Neural progenitor cell (in vitro differentiated cells): Measurements from ENCODE around the gene FBXL13. TPM values are rescaled to one million over a fixed set of nuclear protein-coding genes. Genes with fewer than 3 reads are reported as not detected.
"Not testable (repeated sequence)": the region's sequence is repeated elsewhere in the genome, so short reads cannot be mapped to it uniquely, and the experiment has no call there.

Experiments
- DNase-seq: peaks from one replicate; pipeline ENCODE4 v3.0.0-alpha.2; 2016; ENCODE audit warnings: low spot score
- H2AFZ ChIP-seq: fragments of 200-600 bp; sonication (generic); replicated peaks from 2 replicates; pipeline ENCODE4 v1.6.1; 2016; ENCODE audit warnings: antibody characterized with exemption
- H3F3A ChIP-seq: fragments of 200-600 bp; sonication (generic); 2 replicates; pipeline ENCODE4 v1.6.1; 2016; ENCODE audit warnings: antibody characterized with exemption, low read depth
- H3K27ac ChIP-seq: fragments of 200-600 bp; sonication (generic); 2 replicates; pipeline ENCODE4 v1.5.1; 2016; ENCODE audit warnings: mild to moderate bottlenecking
- H3K27me3 ChIP-seq: fragments of 200-600 bp; sonication (generic); 2 replicates; pipeline ENCODE4 v1.6.1; 2016; ENCODE audit warnings: mild to moderate bottlenecking, moderate library complexity
- H3K36me3 ChIP-seq: fragments of 200-600 bp; sonication (generic); 2 replicates; pipeline ENCODE4 v1.5.1; 2016
- H3K4me1 ChIP-seq: fragments of 200-600 bp; sonication (generic); 2 replicates; pipeline ENCODE4 v1.6.1; 2016; ENCODE audit warnings: mixed run types
- H3K4me2 ChIP-seq: fragments of 200-600 bp; sonication (generic); 2 replicates; pipeline ENCODE4 v1.6.1; 2016
- H3K4me3 ChIP-seq: fragments of 200-600 bp; sonication (generic); 2 replicates; pipeline ENCODE4 v1.5.1; 2016
- H3K79me2 ChIP-seq: fragments of 200-600 bp; sonication (generic); 2 replicates; pipeline ENCODE4 v1.6.1; 2016; ENCODE audit warnings: low read depth
- H3K9ac ChIP-seq: fragments of 200-600 bp; sonication (generic); 2 replicates; pipeline ENCODE4 v1.6.1; 2016
- H3K9me3 ChIP-seq: fragments of 200-600 bp; sonication (generic); 2 replicates; pipeline ENCODE4 v1.5.1; 2016; ENCODE audit warnings: low read depth
- H4K20me1 ChIP-seq: fragments of 200-600 bp; sonication (generic); 2 replicates; pipeline ENCODE4 v1.6.1; 2016; ENCODE audit warnings: low read depth
- H3K27ac Mint-ChIP-seq: 3 replicates; pipeline ENCODE4 v1.8.0; 2021; ENCODE audit warnings: mixed read lengths
- H3K27me3 Mint-ChIP-seq: 2 replicates; pipeline ENCODE4 v1.8.0; 2022; ENCODE audit warnings: low read depth, mild to moderate bottlenecking, inconsistent platforms, moderate library complexity, mixed read lengths; ENCODE audit not compliant: insufficient read depth
- H3K36me3 Mint-ChIP-seq: 3 replicates; pipeline ENCODE4 v1.8.0; 2021; ENCODE audit warnings: mixed read lengths
- H3K4me1 Mint-ChIP-seq: 3 replicates; pipeline ENCODE4 v1.8.0; 2021; ENCODE audit warnings: mixed read lengths
- H3K4me3 Mint-ChIP-seq: 3 replicates; pipeline ENCODE4 v1.8.0; 2021; ENCODE audit warnings: mild to moderate bottlenecking, moderate library complexity, mixed read lengths
- H3K9me3 Mint-ChIP-seq: 3 replicates; pipeline ENCODE4 v1.8.0; 2020; ENCODE audit warnings: mixed read lengths
- EZH2 ChIP-seq: fragments of 200-600 bp; sonication (generic); IDR thresholded peaks from 2 replicates; pipeline ENCODE4 v1.6.1; 2017; ENCODE audit warnings: antibody characterized with exemption, mild to moderate bottlenecking, moderate library complexity
- EZH2phosphoT487 ChIP-seq: fragments of 200-600 bp; sonication (generic); IDR thresholded peaks from 2 replicates; pipeline ENCODE4 v1.6.1; 2017; ENCODE audit warnings: antibody characterized with exemption
- total RNA-seq: library from RNA; depleted of rRNA; stranded (reverse); fragments of >200 nt; gene quantifications from 2 replicates; pipeline ENCODE4 v1.2.3, GENCODE V29; 2015; ENCODE audit warnings: low replicate concordance
- TF ChIP-seq, protein P1 (sequence below): fragments of 200-600 bp; sonication (generic); IDR thresholded peaks from 2 replicates; pipeline ENCODE4 v1.5.1; 2017; ENCODE audit warnings: antibody characterized with exemption, mild to moderate bottlenecking

Gene FBXL13
- total RNA-seq, 1 donor from 2014 or later, result 8.2 TPM

DNA sequence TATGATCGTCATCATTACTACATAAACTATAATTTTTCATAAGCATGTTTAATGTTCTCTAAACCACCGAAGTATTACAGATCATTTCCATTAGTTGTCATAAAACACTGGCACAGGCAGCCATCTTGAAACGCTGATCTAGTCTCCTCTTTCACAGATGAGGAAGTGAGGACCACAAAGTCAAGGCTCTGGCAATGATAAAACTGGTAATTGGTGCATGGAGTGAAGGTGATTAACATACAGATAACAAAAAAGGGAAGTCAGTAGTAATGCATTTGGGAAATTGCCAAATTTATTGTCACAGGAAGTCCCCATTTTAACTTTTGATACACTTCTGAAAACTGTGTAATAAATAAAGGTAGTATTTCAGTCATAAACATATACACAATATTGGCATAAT, 49.3 kb downstream of the FBXL13 start:
- H4K20me1 ChIP-seq, result no peaks in the 10 kb centered on the region
- no peak overlapping the region for H3K4me2 ChIP-seq
- Mint-ChIP-seq H3K9me3 (peaks cover 13% of the 10 kb centered on the region), H3K27me3 (peaks cover 2% of the 10 kb centered on the region), H3K4me1 (no peaks in the 10 kb centered on the region), H3K36me3 (no peaks in the 10 kb centered on the region), H3K27ac (no peak overlapping the region), H3K4me3 (no peak overlapping the region)
- H3K27me3 ChIP-seq, result no peaks in the 10 kb centered on the region
- no peaks in the 10 kb centered on the region for H3K79me2 ChIP-seq
- no peak overlapping the region for H2AFZ ChIP-seq
- H3K9ac ChIP-seq, result no peak overlapping the region
- H3K27ac ChIP-seq, result no peak overlapping the region
- no peaks in the 10 kb centered on the region for H3F3A ChIP-seq
- H3K4me3 ChIP-seq, result no peak overlapping the region
- DNase-seq, result no peak
- H3K9me3 ChIP-seq, result no peaks in the 10 kb centered on the region
- H3K36me3 ChIP-seq, result peaks cover 4% of the 10 kb centered on the region
- TF ChIP-seq EZH2phosphoT487 (no peak), EZH2 (no peak)
- TF ChIP-seq, protein P1, sequence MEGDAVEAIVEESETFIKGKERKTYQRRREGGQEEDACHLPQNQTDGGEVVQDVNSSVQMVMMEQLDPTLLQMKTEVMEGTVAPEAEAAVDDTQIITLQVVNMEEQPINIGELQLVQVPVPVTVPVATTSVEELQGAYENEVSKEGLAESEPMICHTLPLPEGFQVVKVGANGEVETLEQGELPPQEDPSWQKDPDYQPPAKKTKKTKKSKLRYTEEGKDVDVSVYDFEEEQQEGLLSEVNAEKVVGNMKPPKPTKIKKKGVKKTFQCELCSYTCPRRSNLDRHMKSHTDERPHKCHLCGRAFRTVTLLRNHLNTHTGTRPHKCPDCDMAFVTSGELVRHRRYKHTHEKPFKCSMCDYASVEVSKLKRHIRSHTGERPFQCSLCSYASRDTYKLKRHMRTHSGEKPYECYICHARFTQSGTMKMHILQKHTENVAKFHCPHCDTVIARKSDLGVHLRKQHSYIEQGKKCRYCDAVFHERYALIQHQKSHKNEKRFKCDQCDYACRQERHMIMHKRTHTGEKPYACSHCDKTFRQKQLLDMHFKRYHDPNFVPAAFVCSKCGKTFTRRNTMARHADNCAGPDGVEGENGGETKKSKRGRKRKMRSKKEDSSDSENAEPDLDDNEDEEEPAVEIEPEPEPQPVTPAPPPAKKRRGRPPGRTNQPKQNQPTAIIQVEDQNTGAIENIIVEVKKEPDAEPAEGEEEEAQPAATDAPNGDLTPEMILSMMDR, result no peak
- H3K4me1 ChIP-seq, result no peaks in the 10 kb centered on the region

DNA sequence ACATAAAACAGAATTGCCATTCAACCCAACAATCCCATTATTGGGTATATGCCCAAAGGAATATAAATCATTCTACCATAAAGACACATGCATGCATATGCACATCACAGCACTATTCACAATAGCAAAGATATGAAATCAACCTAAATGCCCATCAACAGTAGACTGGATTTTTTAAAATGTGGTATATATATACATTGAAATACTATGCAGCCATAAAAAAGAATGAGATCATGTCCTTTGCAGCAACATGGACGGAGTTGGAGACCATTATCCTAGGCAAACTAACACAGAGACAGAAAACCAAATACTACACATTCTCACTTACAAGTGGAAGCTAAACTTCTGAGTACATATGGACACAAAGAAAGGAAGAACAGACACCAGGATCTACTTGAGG, 51.0 kb downstream of the FBXL13 start:
- not testable (repeated sequence) for H3K9me3 ChIP-seq, H3K4me3 Mint-ChIP-seq, H3K36me3 ChIP-seq, H3K4me1 ChIP-seq, H3K4me2 ChIP-seq, H3F3A ChIP-seq, H3K27me3 Mint-ChIP-seq, H4K20me1 ChIP-seq, H3K27me3 ChIP-seq, H3K4me1 Mint-ChIP-seq, H2AFZ ChIP-seq, H3K9ac ChIP-seq, H3K4me3 ChIP-seq, DNase-seq, H3K36me3 Mint-ChIP-seq, H3K79me2 ChIP-seq, H3K27ac ChIP-seq, H3K27ac Mint-ChIP-seq
- peaks cover 21% of the 10 kb centered on the region for H3K9me3 Mint-ChIP-seq

DNA sequence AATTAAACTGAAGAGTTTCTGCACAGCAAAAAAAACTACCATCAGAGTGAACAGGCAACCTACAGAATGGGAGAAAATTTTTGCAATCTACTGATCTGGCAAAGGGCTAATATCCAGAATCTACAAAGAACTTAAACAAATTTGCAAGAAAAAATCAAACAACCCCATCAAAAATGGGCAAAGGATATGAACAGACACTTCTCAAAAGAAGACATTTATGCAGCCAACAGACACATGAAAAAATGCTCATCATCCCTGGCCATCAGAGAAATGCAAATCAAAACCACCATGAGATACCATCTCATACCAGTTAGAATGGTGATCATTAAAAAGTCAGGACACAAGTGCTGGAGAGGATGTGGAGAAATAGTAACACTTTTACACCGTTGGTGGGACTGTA, 53.1 kb downstream of the FBXL13 start:
- not testable (repeated sequence) for H3K9me3 ChIP-seq, H3K9ac ChIP-seq, DNase-seq, H2AFZ ChIP-seq, H3K27ac ChIP-seq, H3K4me3 Mint-ChIP-seq, H3K27me3 Mint-ChIP-seq, H3K4me2 ChIP-seq, H3K36me3 ChIP-seq, H3K4me3 ChIP-seq, H3K36me3 Mint-ChIP-seq, H3K4me1 Mint-ChIP-seq, H3K79me2 ChIP-seq, H4K20me1 ChIP-seq, H3F3A ChIP-seq, H3K4me1 ChIP-seq, H3K27ac Mint-ChIP-seq, H3K27me3 ChIP-seq
- H3K9me3 Mint-ChIP-seq, result peaks cover 21% of the 10 kb centered on the region

DNA sequence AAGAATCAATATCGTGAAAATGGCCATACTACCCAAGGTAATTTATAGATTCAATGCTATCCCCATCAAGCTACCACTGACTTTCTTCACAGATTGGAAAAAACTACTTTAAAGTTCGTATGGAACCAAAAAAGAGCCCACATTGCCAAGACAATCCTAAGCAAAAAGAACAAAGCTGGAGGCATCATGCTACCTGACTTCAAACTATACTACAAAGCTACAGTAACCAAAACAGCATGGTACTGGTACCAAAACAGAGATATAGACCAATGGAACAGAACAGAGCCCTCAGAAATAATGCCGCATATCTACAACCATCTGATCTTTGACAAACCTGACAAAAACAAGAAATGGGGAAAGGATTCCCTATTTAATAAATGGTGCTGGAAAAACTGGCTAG, 53.7 kb downstream of the FBXL13 start:
- peaks cover 26% of the 10 kb centered on the region for H3K9me3 Mint-ChIP-seq
- H3K27ac ChIP-seq, H3F3A ChIP-seq, H3K4me2 ChIP-seq, H3K4me3 ChIP-seq, DNase-seq, H3K79me2 ChIP-seq, H3K9ac ChIP-seq, H2AFZ ChIP-seq, H3K4me3 Mint-ChIP-seq, H3K4me1 Mint-ChIP-seq, H3K27me3 ChIP-seq, H3K27me3 Mint-ChIP-seq, H3K4me1 ChIP-seq, H4K20me1 ChIP-seq, H3K36me3 Mint-ChIP-seq, H3K9me3 ChIP-seq, H3K36me3 ChIP-seq, H3K27ac Mint-ChIP-seq: not testable (repeated sequence)

DNA sequence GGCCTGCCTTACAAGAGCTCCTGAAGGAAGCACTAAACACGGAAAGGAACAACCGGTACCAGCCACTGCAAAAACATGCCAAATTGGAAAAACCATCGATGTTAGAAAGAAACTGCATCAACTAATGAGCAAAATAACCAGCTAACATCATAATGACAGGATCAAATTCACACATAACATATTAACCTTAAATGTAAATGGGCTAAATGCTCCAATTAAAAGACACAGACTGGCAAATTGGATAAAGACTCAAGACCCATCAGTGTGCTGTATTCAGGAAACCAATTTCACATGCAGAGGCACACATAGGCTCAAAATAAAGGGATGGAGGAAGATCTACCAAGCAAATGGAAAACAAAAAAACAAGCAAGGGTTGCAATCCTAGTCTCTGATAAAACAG, 56.3 kb downstream of the FBXL13 start:
- not testable (repeated sequence) for H3K36me3 Mint-ChIP-seq, H3K27me3 Mint-ChIP-seq, H2AFZ ChIP-seq, H3K4me2 ChIP-seq, H3K79me2 ChIP-seq, H3K27ac Mint-ChIP-seq, H3K36me3 ChIP-seq, H3F3A ChIP-seq, H3K9me3 ChIP-seq, H3K4me1 ChIP-seq, H4K20me1 ChIP-seq, DNase-seq, H3K4me3 Mint-ChIP-seq, H3K27ac ChIP-seq, H3K4me3 ChIP-seq, H3K9ac ChIP-seq, H3K4me1 Mint-ChIP-seq, H3K27me3 ChIP-seq
- H3K9me3 Mint-ChIP-seq, result peaks cover 35% of the 10 kb centered on the region
